ENCODE measurements around the gene SF1. TPM values are rescaled to one million over a fixed set of nuclear protein-coding genes. Genes with fewer than 3 reads are reported as not detected.
A peak's percentile ranks its signal among the peaks of the same experiment; 100 is the strongest.

The SF1 gene
- total and polyA plus RNA-seq, 2 of the 4 experiments (the other 2 are of a cell fraction) = 56.8 to 88.0 TPM

DNA sequence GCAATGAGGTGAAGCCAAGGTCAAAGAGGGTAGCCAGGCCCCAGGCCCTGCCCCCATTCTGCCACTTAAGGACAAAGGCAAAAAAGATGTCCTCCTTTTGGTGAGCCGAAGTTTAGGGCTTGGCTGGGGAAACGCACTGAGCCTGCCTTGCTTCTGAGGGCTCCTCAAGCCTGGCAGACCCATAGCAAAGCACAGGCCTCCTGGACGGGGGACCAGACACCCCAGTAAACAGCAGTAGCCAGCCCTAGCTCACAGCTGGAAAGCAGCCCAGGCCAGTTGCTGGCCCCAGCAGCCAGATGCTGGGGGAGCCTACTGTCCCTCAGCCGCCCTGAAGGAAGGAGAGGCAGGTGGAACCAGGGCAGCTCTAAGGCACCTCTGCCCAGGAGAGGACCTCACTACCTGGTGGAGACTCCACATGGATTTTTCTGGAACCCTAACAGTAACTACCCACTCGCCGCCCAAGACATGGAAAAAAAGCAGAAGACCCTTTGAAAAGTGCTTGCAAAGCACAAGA lies 14.8 kb downstream of the SF1 start:
- peak overlapping the region; percentile 17 for H2BK5ac ChIP-seq (ENCODE audit: low read depth, low read length, poor library complexity, severe bottlenecking)
- no TSS peak for BruUV-seq (replicated peaks)

More for the DNA sequence above, 14.8 kb downstream of the SF1 start:
- Histone ChIP-seq H3K9me1 (ENCODE audit: insufficient read depth, low read length) (peaks cover 18% of the 10 kb centered on the region; the same call in 1 of the 2 replicates), H3K4me3 (ENCODE audit: insufficient read depth, low read depth, low read length) (no peak overlapping the region), H3K36me3 (ENCODE audit: control insufficient read depth, insufficient read depth, low read length) (peaks cover 64% of the 10 kb centered on the region), H4K8ac (ENCODE audit: low read depth in 2 of 2, low read length in 2 of 2) (no peak overlapping the region), H3K4ac (ENCODE audit: low read depth, low read length) (0 out of 2 replicates have a peak overlapping the region, but pooled peaks have one; percentile 2), H3K9me3 (ENCODE audit: control insufficient read depth, insufficient read depth, low read length) (no peaks in the 10 kb centered on the region), H3K56ac (ENCODE audit: extremely low read depth, insufficient read depth, low read length) (no peak overlapping the region), H3K4me2 (ENCODE audit: low read depth, low read length) (no peak overlapping the region), H2BK20ac (ENCODE audit: low read depth, low read length) (no peak overlapping the region), H4K91ac (ENCODE audit: insufficient read depth, low read depth, low read length) (no peak overlapping the region), H4K5ac (ENCODE audit: low read depth, low read length) (no peak overlapping the region), H3K4me1 (ENCODE audit: control insufficient read depth, insufficient read depth, low read length) (peaks cover 18% of the 10 kb centered on the region), H2BK120ac (ENCODE audit: low read depth, low read length) (no peak overlapping the region), H3K9ac (ENCODE audit: low read depth, low read length) (no peak overlapping the region), H3K18ac (ENCODE audit: low read depth, low read length) (no peak overlapping the region), H3K14ac (replicated peaks; ENCODE audit: low read depth, low read length) (0 out of 2 replicates have a peak overlapping the region, but pooled peaks have one; percentile 40), H2AFZ (replicated peaks; ENCODE audit: low read length, poor library complexity) (no peak overlapping the region), H4K20me1 (ENCODE audit: insufficient read depth, low read length) (peaks cover 57% of the 10 kb centered on the region), H3K23ac (ENCODE audit: low read depth, low read length) (no peak overlapping the region; the same call in 1 of the 2 replicates), H2AK9ac (replicated peaks; ENCODE audit: low read depth, low read length, poor library complexity) (peak overlapping the region; percentile 18), H3K27me3 (ENCODE audit: control insufficient read depth, insufficient read depth, low read length) (no peaks in the 10 kb centered on the region), H3K27ac (ENCODE audit: insufficient read depth, low read length) (peak overlapping the region; percentile 11), H3K79me1 (ENCODE audit: low read depth in 1 of 2, low read length in 2 of 2) (peaks cover 21 to 61% of the 10 kb centered on the region in 2 experiments), H2BK15ac (ENCODE audit: low read depth, low read length) (no peak overlapping the region), H2AK5ac (ENCODE audit: low read depth, low read length) (peak overlapping the region; percentile 61; the same call in 1 of the 2 replicates)
- DNase-seq = no peak
- TF ChIP-seq RCOR1 (IDR thresholded peaks at IDR 0.05; ENCODE audit: insufficient replicate concordance, low read length) = no peak
- no peak for TF ChIP-seq FOS (IDR thresholded peaks at IDR 0.05; ENCODE audit: low read depth, low read length)
- TF ChIP-seq, protein P1, sequence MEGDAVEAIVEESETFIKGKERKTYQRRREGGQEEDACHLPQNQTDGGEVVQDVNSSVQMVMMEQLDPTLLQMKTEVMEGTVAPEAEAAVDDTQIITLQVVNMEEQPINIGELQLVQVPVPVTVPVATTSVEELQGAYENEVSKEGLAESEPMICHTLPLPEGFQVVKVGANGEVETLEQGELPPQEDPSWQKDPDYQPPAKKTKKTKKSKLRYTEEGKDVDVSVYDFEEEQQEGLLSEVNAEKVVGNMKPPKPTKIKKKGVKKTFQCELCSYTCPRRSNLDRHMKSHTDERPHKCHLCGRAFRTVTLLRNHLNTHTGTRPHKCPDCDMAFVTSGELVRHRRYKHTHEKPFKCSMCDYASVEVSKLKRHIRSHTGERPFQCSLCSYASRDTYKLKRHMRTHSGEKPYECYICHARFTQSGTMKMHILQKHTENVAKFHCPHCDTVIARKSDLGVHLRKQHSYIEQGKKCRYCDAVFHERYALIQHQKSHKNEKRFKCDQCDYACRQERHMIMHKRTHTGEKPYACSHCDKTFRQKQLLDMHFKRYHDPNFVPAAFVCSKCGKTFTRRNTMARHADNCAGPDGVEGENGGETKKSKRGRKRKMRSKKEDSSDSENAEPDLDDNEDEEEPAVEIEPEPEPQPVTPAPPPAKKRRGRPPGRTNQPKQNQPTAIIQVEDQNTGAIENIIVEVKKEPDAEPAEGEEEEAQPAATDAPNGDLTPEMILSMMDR (conservative IDR thresholded peaks at IDR 0.05; ENCODE audit: low read depth, low read length) = no peak
- no peak for TF ChIP-seq RAD21 (IDR thresholded peaks at IDR 0.05; ENCODE audit: low read length)
- no peak for TF ChIP-seq CEBPB (IDR thresholded peaks at IDR 0.05; ENCODE audit: low read depth, low read length)
- no peak for TF ChIP-seq MAZ (IDR thresholded peaks at IDR 0.05; ENCODE audit: borderline replicate concordance, low read depth, low read length)
- no peak for TF ChIP-seq SMC3 (IDR thresholded peaks at IDR 0.05; ENCODE audit: low read depth, low read length)
- no peak for TF ChIP-seq RFX5 (IDR thresholded peaks at IDR 0.05; ENCODE audit: low read depth, low read length)
- TF ChIP-seq MXI1 (IDR thresholded peaks at IDR 0.05; ENCODE audit: borderline replicate concordance, low read depth, low read length) = no peak
- no peak for TF ChIP-seq BHLHE40 (IDR thresholded peaks at IDR 0.05; ENCODE audit: low read depth, low read length)
- TF ChIP-seq, protein P2, sequence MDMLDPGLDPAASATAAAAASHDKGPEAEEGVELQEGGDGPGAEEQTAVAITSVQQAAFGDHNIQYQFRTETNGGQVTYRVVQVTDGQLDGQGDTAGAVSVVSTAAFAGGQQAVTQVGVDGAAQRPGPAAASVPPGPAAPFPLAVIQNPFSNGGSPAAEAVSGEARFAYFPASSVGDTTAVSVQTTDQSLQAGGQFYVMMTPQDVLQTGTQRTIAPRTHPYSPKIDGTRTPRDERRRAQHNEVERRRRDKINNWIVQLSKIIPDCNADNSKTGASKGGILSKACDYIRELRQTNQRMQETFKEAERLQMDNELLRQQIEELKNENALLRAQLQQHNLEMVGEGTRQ (IDR thresholded peaks at IDR 0.05; ENCODE audit: low read depth, low read length) = no peak
- TF ChIP-seq MAFK (IDR thresholded peaks at IDR 0.05; ENCODE audit: low read depth, low read length) = no peak
- no peak for TF ChIP-seq CHD1 (IDR thresholded peaks at IDR 0.05; ENCODE audit: low read depth, low read length)
- no peak for TF ChIP-seq POLR2A (IDR thresholded peaks at IDR 0.05; ENCODE audit: low read depth, low read length)
- no peak for TF ChIP-seq NFE2L2 (IDR thresholded peaks at IDR 0.05; ENCODE audit: low read depth, low read length)
- TF ChIP-seq, protein P3, sequence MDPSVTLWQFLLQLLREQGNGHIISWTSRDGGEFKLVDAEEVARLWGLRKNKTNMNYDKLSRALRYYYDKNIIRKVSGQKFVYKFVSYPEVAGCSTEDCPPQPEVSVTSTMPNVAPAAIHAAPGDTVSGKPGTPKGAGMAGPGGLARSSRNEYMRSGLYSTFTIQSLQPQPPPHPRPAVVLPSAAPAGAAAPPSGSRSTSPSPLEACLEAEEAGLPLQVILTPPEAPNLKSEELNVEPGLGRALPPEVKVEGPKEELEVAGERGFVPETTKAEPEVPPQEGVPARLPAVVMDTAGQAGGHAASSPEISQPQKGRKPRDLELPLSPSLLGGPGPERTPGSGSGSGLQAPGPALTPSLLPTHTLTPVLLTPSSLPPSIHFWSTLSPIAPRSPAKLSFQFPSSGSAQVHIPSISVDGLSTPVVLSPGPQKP (IDR thresholded peaks at IDR 0.05; ENCODE audit: borderline replicate concordance, low read depth, low read length) = no peak
- WGBS, 2 experiments (ENCODE audit: extremely low coverage in 2 of 2, insufficient read length in 1 of 2) = 70% methylated on average over 2 of the region's 6 CpGs; no CpG with 5 or more reads in 1 of the 2 experiments
- dilution Hi-C loops (cut with HindIII; ENCODE audit: low sequenced_read_pairs, unreplicated experiment) = no loop called here
- intact Hi-C loops (cut with micrococcal nuclease) = no loop called here
- in situ Hi-C loops (cut with MboI; ENCODE audit: low sequenced_read_pairs) = no loop called here
- POLR2A ChIA-PET (ENCODE audit: unreplicated experiment) = no interaction called here
- ATAC-seq (ENCODE audit: low read depth) = peak; percentile 1; the same call in 1 of the 2 replicates
- CTCF ChIA-PET = interaction anchor here (1.0 kb wide), 1 partner anchor 13 kb away, joined by 3 read pairs; no protein-coding TSS in a partner anchor
